ENCODE results near the gene LCN9. TPM values are rescaled to one million over a fixed set of nuclear protein-coding genes. Genes with fewer than 3 reads are reported as not detected.

The LCN9 gene
- total RNA-seq, 6 experiments from 2014 or later, result not detected

DNA sequence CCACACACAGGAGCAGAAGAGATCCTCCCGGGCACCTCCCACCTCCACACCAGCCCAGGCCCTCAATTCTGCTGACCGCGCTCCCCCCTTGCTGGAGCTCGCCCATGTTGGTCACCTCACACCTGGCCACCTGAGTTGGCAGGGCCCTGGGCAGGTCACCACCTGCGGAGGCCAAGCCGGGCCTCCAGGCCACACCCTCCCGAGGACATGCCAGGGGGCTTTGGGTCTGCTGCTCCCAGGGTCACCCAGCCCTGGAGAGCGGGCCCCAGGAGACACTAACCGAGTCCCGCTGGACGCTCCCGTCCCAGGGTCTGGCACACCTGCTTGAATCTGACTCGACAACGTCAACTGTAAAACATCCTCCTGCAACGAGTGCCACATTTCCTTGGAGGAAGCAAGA, 34.1 kb downstream of the LCN9 start:
- Mint-ChIP-seq H3K4me1 (ENCODE audit: low read depth) (no peaks in the 10 kb centered on the region), H3K9me3 (no peaks in the 10 kb centered on the region)

DNA sequence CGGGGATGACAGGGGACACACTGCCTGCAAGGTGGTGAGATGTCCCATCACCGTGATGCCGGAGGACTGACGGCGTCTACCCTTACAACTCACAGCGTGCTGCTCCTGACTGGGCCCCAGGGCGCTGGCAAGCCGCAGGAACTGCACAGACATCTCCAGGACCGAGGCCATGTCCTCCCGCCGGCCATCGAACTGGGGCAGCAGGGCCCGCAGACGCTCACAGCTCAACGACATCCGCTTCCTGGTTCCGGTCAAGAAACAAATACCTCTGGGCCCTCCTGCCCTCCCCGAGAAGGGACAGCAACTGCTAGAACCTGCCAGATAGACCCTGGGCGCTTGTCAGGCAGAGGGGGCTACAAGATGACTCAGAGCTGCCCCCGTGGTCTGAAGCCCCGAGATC, 35.1 kb downstream of the LCN9 start:
- DNase-seq, result no peak
- no peak overlapping the region for H3K27ac Mint-ChIP-seq
- peaks cover 14% of the 10 kb centered on the region for H3K27me3 Mint-ChIP-seq (ENCODE audit: insufficient read depth)
- TF ChIP-seq, protein P1, sequence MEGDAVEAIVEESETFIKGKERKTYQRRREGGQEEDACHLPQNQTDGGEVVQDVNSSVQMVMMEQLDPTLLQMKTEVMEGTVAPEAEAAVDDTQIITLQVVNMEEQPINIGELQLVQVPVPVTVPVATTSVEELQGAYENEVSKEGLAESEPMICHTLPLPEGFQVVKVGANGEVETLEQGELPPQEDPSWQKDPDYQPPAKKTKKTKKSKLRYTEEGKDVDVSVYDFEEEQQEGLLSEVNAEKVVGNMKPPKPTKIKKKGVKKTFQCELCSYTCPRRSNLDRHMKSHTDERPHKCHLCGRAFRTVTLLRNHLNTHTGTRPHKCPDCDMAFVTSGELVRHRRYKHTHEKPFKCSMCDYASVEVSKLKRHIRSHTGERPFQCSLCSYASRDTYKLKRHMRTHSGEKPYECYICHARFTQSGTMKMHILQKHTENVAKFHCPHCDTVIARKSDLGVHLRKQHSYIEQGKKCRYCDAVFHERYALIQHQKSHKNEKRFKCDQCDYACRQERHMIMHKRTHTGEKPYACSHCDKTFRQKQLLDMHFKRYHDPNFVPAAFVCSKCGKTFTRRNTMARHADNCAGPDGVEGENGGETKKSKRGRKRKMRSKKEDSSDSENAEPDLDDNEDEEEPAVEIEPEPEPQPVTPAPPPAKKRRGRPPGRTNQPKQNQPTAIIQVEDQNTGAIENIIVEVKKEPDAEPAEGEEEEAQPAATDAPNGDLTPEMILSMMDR (IDR thresholded peaks at IDR 0.05), result no peak
- no peaks in the 10 kb centered on the region for H3K4me1 Mint-ChIP-seq (ENCODE audit: low read depth)
- H3K36me3 Mint-ChIP-seq (ENCODE audit: low read depth), result no peaks in the 10 kb centered on the region
- no peak overlapping the region for H3K4me3 Mint-ChIP-seq
- no peaks in the 10 kb centered on the region for H3K9me3 Mint-ChIP-seq

More for the DNA sequence above, 34.1 kb downstream of the LCN9 start:
- TF ChIP-seq, protein P1 (IDR thresholded peaks at IDR 0.05), result no peak
- Mint-ChIP-seq H3K27me3 (ENCODE audit: insufficient read depth) (peaks cover 17% of the 10 kb centered on the region), H3K36me3 (ENCODE audit: low read depth) (no peaks in the 10 kb centered on the region), H3K27ac (no peak overlapping the region), H3K4me3 (no peak overlapping the region)
- DNase-seq, result no peak

DNA sequence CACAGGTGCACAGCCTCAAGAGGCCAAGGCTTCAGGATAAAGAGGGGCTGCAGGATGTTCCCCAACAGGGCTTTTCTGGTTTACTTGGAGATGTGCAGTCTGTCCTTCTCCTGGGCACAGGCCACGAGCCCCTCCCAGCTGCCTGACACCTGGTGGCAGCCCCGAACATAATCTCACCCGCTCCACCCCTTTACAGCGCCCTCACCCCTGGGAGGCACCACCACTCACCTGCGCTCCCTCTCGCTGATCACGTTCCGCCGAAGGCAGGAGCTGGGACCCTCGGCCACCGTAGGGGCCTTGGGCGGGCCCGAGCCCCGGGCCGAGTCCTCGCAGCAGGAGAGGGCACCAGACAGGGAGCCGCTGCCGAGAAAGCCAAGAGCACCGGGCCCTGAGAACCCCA, 35.7 kb downstream of the LCN9 start:
- H3K4me1 Mint-ChIP-seq (ENCODE audit: low read depth), result no peaks in the 10 kb centered on the region
- no peaks in the 10 kb centered on the region for H3K36me3 Mint-ChIP-seq (ENCODE audit: low read depth)
- no peaks in the 10 kb centered on the region for H3K9me3 Mint-ChIP-seq
- no peak overlapping the region for H3K4me3 Mint-ChIP-seq
- TF ChIP-seq, protein P1 (IDR thresholded peaks at IDR 0.05), result no peak; the same call in 1 of the 2 replicates
- H3K27me3 Mint-ChIP-seq (ENCODE audit: insufficient read depth), result peaks cover 12% of the 10 kb centered on the region
- no peak overlapping the region for H3K27ac Mint-ChIP-seq
- DNase-seq, result no peak

DNA sequence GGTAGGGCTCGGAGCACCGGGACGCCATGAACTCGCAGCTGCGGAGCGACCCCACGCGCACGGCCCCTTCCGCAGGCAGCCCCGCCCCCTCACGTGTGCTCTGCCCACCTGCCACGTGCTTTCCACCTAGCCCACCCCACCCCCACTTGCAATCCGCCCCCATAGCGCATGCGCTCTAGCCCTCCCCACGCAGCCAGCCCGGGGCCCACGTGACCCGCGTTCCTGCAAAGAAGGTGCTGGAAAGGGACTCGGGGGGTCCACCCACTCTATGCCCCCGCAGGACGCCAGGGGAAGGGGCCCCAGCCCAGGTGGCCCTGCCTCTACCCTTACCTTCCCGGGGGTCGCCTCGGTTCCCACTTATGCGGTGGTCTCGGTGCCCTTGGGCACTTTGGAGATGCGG, 36.3 kb downstream of the LCN9 start, which contains the start of gene SOHLH1:
Gene SOHLH1, minus strand, starts transcription at position 42 of the 400 bp plus-strand sequence. Its CDS starts 14 bp downstream, at position 28.
- no peak for DNase-seq
- no peaks in the 10 kb centered on the region for H3K36me3 Mint-ChIP-seq (ENCODE audit: low read depth)
- H3K27ac Mint-ChIP-seq, result no peak within 1 kb of the TSS
- H3K9me3 Mint-ChIP-seq, result no peaks in the 10 kb centered on the region
- no peaks in the 10 kb centered on the region for H3K4me1 Mint-ChIP-seq (ENCODE audit: low read depth)
- TF ChIP-seq, protein P1 (IDR thresholded peaks at IDR 0.05), result no peak
- H3K4me3 Mint-ChIP-seq, result no peak within 1 kb of the TSS
- peaks cover 12% of the 10 kb centered on the region for H3K27me3 Mint-ChIP-seq (ENCODE audit: insufficient read depth)

DNA sequence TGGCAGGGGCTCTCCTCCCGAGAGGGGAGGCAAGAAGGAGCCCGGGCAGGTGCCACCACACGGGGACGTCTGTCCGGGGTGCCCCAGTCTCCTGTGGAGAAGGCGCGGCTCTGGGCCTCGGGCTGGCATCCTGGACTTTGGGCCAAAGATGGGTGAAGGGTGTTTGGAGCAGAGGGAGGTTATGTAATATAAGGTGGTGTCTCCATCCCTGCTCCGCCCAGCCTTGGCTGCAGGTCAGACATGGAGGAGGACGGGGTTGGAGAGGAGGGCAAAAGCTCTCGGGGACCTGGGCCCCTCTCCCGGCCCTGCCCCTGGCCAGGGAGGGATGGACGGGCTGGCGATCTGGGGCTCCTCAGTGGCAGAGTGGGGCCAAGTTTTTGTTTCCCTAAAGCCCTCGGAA, 37.4 kb downstream of the LCN9 start:
- no peaks in the 10 kb centered on the region for H3K4me1 Mint-ChIP-seq (ENCODE audit: low read depth)
- H3K36me3 Mint-ChIP-seq (ENCODE audit: low read depth), result no peaks in the 10 kb centered on the region
- H3K27ac Mint-ChIP-seq, result no peak overlapping the region
- H3K9me3 Mint-ChIP-seq, result no peaks in the 10 kb centered on the region
- peaks cover 9% of the 10 kb centered on the region for H3K27me3 Mint-ChIP-seq (ENCODE audit: insufficient read depth)
- no peak overlapping the region for H3K4me3 Mint-ChIP-seq
- DNase-seq, result no peak
- TF ChIP-seq, protein P1 (IDR thresholded peaks at IDR 0.05), result no peak
